Activated CD8-positive, alpha-beta T cell treated with anti-CD3 and anti-CD28 coated beads for 36 hours (primary cell): Measurements from ENCODE around the gene PRR23E. TPM values are rescaled to one million over a fixed set of nuclear protein-coding genes. Genes with fewer than 3 reads are reported as not detected.

Source experiments
- ATAC-seq: fragments of 200-7000 bp; cut with Tn5 transposase; one replicate; pipeline ENCODE4 v1.10.0; 2021; ENCODE audit warnings: mild to moderate bottlenecking, moderate library complexity
- CTCF ChIA-PET: fragments of 350-600 bp; sonication (Branson Sonifier 250); formaldehyde crosslinking; loops from one replicate; lab custom pipeline; 2021; ENCODE audit warnings: antibody characterized with exemption; lab: Charles Lee
- POLR2A ChIA-PET: fragments of 350-600 bp; sonication (Branson Sonifier 250); formaldehyde crosslinking; loops from one replicate; lab custom pipeline; 2021; ENCODE audit warnings: antibody characterized with exemption; lab: Charles Lee
- DNase-seq: peaks from one replicate; pipeline ENCODE4 v3.0.0-alpha.2; 2020
- H3K27ac Mint-ChIP-seq: one replicate; pipeline ENCODE4 v1.8.0; 2021; ENCODE audit warnings: mild to moderate bottlenecking, mixed read lengths
- H3K27me3 Mint-ChIP-seq: one replicate; pipeline ENCODE4 v1.8.0; 2021; ENCODE audit warnings: mixed read lengths
- H3K36me3 Mint-ChIP-seq: one replicate; pipeline ENCODE4 v1.8.0; 2021; ENCODE audit warnings: low read depth, mixed read lengths
- H3K4me1 Mint-ChIP-seq: one replicate; pipeline ENCODE4 v1.8.0; 2021; ENCODE audit warnings: low read depth, mixed read lengths
- H3K4me3 Mint-ChIP-seq: one replicate; pipeline ENCODE4 v1.8.0; 2021; ENCODE audit warnings: mild to moderate bottlenecking, moderate library complexity, mixed read lengths
- H3K9me3 Mint-ChIP-seq: one replicate; pipeline ENCODE4 v1.8.0; 2021; ENCODE audit warnings: mixed read lengths
- intact Hi-C: fragments of 100-400 bp; cut with micrococcal nuclease; formaldehyde crosslinking; loops from one replicate; pipeline ENCODE4 v1.10.0; 2022
- total RNA-seq, 2 experiments: library from RNA; stranded (reverse); gene quantifications; one replicate each; pipeline ENCODE4 v1.2.3, GENCODE V29; 2021
- TF ChIP-seq, protein P1 (sequence below): fragments of 200-600 bp; IDR thresholded peaks from one replicate; pipeline ENCODE4 v1.8.0; 2022; ENCODE audit warnings: antibody characterized with exemption, mild to moderate bottlenecking

The PRR23E gene
- total RNA-seq, 2 experiments from 2014 or later = not detected

DNA sequence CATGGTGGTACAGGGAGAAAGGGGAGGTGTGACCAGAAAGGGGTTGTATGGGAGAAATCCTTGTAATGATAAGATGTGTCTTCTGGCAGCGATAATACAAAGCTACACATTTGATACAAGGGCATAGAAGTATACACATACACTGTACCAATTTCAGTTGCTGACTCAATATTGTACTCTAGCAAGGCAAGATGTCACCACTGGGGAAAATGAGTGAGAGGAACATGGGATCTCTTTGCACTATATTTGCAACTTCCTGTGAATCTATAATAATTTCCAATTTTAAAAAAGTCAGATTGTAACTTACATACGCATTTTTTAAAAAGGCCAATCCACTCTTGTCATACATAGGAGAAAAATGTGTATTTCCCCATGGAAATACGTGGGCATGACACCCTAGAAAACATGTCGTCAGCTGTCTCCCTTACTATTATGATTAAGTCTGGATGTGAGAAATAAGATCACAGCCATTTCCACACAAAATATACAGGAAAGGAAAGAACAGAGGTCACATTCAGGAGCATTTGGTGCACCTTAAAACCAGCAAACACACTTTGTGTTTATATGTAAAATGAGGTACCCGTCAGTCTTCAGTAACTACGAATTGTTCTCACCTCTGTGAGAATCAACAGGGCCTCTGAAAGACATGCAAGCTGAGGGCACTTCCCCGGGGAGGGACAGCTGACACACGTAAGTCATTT, 22.9 kb downstream of the PRR23E start:
- Mint-ChIP-seq H3K27me3 (peaks cover 5% of the 10 kb centered on the region), H3K4me3 (no peak overlapping the region), H3K9me3 (no peaks in the 10 kb centered on the region), H3K27ac (no peak overlapping the region), H3K36me3 (no peaks in the 10 kb centered on the region), H3K4me1 (peaks cover 6% of the 10 kb centered on the region)
- ATAC-seq (no peak), DNase-seq (no peak)
- TF ChIP-seq, protein P1, sequence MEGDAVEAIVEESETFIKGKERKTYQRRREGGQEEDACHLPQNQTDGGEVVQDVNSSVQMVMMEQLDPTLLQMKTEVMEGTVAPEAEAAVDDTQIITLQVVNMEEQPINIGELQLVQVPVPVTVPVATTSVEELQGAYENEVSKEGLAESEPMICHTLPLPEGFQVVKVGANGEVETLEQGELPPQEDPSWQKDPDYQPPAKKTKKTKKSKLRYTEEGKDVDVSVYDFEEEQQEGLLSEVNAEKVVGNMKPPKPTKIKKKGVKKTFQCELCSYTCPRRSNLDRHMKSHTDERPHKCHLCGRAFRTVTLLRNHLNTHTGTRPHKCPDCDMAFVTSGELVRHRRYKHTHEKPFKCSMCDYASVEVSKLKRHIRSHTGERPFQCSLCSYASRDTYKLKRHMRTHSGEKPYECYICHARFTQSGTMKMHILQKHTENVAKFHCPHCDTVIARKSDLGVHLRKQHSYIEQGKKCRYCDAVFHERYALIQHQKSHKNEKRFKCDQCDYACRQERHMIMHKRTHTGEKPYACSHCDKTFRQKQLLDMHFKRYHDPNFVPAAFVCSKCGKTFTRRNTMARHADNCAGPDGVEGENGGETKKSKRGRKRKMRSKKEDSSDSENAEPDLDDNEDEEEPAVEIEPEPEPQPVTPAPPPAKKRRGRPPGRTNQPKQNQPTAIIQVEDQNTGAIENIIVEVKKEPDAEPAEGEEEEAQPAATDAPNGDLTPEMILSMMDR = no peak
- ChIA-PET POLR2A (no interaction called here), CTCF (no interaction called here)
- intact Hi-C loops = no loop called here

DNA sequence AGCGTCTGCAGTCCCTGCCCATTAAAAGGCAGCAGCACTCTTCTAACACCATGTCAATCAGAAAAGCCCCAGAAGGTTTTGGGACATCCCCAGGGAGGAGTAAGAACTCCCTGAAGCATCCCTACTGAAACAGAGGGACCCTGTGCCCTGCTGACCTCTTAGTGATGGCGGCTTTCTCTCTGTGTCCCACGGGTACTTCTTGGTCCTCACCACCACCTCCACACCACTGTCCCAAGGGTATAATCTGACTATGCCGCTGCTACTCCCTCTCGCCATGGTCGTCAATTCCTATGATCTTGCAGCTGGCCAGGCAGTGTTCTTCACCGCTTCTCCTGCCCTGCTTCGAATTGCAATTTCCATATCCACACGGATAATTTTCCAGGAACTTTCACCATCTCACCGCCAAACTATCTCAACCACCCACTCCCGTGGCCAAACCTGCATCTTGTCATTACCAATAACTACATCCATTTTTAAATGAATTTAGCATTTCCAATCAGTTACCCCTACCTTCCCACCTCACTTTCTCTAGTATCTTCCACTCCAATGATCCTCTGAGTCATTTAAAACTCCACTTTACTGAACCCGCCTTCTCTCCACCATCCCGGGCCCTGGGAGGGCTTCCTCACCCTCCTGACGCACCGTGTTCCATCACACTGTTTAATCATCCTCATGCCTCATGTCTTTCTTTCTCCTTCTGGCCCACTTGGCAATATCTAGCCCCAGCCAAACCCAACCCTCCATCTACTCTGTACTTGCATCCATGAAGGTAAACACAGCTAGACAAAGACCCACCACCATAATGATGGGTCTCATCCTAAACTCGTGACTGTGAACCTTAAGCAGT, 23.7 kb downstream of the PRR23E start:
- no peaks in the 10 kb centered on the region for H3K36me3 Mint-ChIP-seq
- no peak for DNase-seq
- TF ChIP-seq, protein P1 = no peak
- CTCF ChIA-PET = no interaction called here
- POLR2A ChIA-PET = no interaction called here
- intact Hi-C loops = no loop called here
- peaks cover 6% of the 10 kb centered on the region for H3K4me1 Mint-ChIP-seq
- H3K27ac Mint-ChIP-seq = no peak overlapping the region
- H3K27me3 Mint-ChIP-seq = peaks cover 7% of the 10 kb centered on the region
- H3K4me3 Mint-ChIP-seq = no peak overlapping the region
- peak; percentile 30 for ATAC-seq
- no peaks in the 10 kb centered on the region for H3K9me3 Mint-ChIP-seq

DNA sequence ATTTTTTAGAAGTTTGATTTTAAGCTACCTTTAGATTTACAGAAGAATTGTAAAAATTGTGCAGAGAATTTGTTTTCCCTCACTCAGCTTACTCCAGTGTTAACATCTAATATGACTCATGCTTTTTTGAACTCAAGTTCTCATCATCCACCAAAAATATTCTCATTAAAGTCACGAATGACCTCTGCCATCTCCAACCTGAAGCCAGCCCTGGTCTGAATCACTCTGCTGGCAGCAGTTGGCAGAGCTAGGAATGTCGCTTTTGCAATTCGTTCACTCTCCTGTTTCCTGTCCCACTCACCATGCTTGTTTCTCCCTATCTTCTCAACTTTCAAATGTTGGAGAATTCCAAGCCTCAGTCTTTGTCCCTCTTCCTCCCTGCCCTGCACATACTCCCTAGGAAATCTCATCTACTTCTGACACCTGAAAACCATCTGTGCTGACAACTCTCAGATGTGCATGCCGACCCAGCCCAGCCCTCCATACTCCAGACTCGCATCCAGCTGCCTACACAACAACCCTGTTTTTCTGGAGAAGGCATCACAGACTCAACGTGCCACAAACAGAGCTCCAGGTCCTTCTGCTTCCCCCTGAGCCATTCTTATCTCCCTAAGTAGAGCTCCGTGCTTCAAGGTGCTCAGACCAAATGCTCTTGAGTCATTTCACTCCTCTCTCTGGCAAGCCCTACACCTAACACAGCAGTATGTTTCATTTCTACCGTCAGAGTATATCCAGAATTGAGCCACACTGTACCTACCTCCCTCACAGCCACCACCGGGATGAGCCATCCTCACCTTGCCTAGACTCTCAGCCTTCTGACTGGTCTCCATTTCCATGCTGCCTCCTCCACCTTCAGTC, 24.9 kb downstream of the PRR23E start:
- Mint-ChIP-seq H3K4me3 (no peak overlapping the region), H3K27me3 (peaks cover 4% of the 10 kb centered on the region), H3K9me3 (no peaks in the 10 kb centered on the region), H3K4me1 (peaks cover 6% of the 10 kb centered on the region), H3K36me3 (no peaks in the 10 kb centered on the region), H3K27ac (no peak overlapping the region)
- ChIA-PET POLR2A (no interaction called here), CTCF (no interaction called here)
- intact Hi-C loops = no loop called here
- TF ChIP-seq, protein P1 = no peak
- DNase-seq (no peak), ATAC-seq (peak; percentile 39)

DNA sequence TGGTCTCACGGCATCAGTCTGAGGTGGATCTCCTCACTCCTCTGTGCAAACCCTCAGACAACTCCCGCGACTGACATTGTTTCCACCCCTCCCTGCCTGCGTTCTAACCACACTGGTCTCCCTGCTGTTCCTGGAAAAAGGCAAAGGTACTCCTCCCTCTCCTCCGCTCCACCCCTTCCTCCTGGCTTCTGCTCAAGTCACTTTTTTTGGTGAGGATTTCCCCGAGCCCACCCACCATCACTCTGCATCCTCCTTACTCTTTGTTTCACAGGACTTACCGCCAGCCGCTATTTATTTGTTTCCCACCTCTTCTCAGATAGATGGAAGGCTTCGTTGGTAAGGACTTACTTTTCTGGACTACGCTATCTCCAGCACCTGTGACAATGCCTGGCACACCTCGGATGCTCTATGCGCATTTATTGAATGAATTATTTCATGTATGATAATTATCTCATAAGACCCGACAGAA, 25.6 kb downstream of the PRR23E start:
- Mint-ChIP-seq H3K9me3 (no peaks in the 10 kb centered on the region), H3K36me3 (no peaks in the 10 kb centered on the region), H3K4me3 (no peak overlapping the region), H3K27me3 (peaks cover 4% of the 10 kb centered on the region), H3K27ac (no peak overlapping the region), H3K4me1 (peaks cover 6% of the 10 kb centered on the region)
- no peak for ATAC-seq
- no peak for DNase-seq
- intact Hi-C loops = no loop called here
- CTCF ChIA-PET = no interaction called here
- TF ChIP-seq, protein P1 = no peak
- POLR2A ChIA-PET = no interaction called here
